Activated CD8-positive, alpha-beta T cell treated with anti-CD3 and anti-CD28 coated beads, Interleukin-2, amount 10 ng/mL, durations not matched to agents 7 days and 5 days (primary cell): ENCODE results near the gene TWF1. TPM values are rescaled to one million over a fixed set of nuclear protein-coding genes. Genes with fewer than 3 reads are reported as not detected.

Experiments used
- ATAC-seq: fragments of 150-1000 bp; cut with Tn5 transposase; one replicate; pipeline ENCODE4 v1.10.0; 2021; ENCODE audit warnings: moderate library complexity
- CTCF ChIA-PET: fragments of 350-600 bp; sonication (Branson Sonifier 250); formaldehyde crosslinking; loops from one replicate; lab custom pipeline; 2021; ENCODE audit warnings: antibody characterized with exemption; lab: Charles Lee
- POLR2A ChIA-PET: fragments of 350-600 bp; sonication (Branson Sonifier 250); formaldehyde crosslinking; loops from one replicate; lab custom pipeline; 2021; ENCODE audit warnings: antibody characterized with exemption; lab: Charles Lee
- DNase-seq: peaks from one replicate; pipeline ENCODE4 v3.0.0-alpha.2; 2020
- H3K27ac Mint-ChIP-seq: one replicate; pipeline ENCODE4 v1.8.0; 2021; ENCODE audit warnings: mild to moderate bottlenecking, mixed read lengths
- H3K27me3 Mint-ChIP-seq: one replicate; pipeline ENCODE4 v1.8.0; 2021; ENCODE audit warnings: low read depth, mixed read lengths
- H3K36me3 Mint-ChIP-seq: one replicate; pipeline ENCODE4 v1.8.0; 2021; ENCODE audit warnings: low read depth, mixed read lengths
- H3K4me1 Mint-ChIP-seq: one replicate; pipeline ENCODE4 v1.8.0; 2021; ENCODE audit warnings: low read depth, mixed read lengths
- H3K4me3 Mint-ChIP-seq: one replicate; pipeline ENCODE4 v1.8.0; 2021; ENCODE audit warnings: mild to moderate bottlenecking, mixed read lengths
- H3K9me3 Mint-ChIP-seq: one replicate; pipeline ENCODE4 v1.8.0; 2022; ENCODE audit warnings: mixed read lengths; ENCODE audit not compliant: insufficient read depth
- total RNA-seq, 2 experiments: library from RNA; stranded (reverse); gene quantifications; one replicate each; pipeline ENCODE4 v1.2.3, GENCODE V29; 2021

TWF1 gene
- total RNA-seq, 2 experiments from 2014 or later: 24.1 to 25.9 TPM

DNA sequence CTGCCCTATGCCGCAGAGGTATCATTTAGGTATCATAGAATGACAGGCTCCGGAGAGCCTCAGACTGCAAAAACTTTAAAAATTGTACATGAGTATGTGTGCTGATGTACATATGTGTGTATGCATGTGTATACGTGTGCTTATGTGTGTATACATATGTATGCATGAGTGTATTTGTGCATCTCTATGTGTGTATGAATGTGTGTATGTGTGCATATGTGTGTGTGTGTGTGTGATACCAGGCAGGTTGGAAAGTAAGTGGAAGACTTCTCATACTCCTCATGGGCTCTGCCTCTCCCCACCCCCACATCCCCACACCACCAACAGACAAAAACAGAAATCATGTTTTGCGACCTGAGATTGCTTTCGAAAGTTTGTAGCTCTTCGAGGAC, 29.1 kb upstream of the TWF1 start:
- Mint-ChIP-seq H3K9me3 (no peaks in the 10 kb centered on the region), H3K27me3 (peaks cover 41% of the 10 kb centered on the region), H3K27ac (peak overlapping the region; percentile 59), H3K4me3 (peak overlapping the region; percentile 74), H3K4me1 (peaks cover 22% of the 10 kb centered on the region), H3K36me3 (no peaks in the 10 kb centered on the region)
- DNase-seq (no peak), ATAC-seq (no peak)
- POLR2A ChIA-PET: interaction anchor here (0.7 to 1.9 kb wide), 3 partner anchors 23 to 30 kb away, joined by 3 to 6 read pairs (median 3); partner anchors contain the start of gene TWF1
- CTCF ChIA-PET: interaction anchor here (1.7 kb wide), 1 partner anchor 73 kb away, joined by 3 read pairs; no protein-coding TSS in a partner anchor

DNA sequence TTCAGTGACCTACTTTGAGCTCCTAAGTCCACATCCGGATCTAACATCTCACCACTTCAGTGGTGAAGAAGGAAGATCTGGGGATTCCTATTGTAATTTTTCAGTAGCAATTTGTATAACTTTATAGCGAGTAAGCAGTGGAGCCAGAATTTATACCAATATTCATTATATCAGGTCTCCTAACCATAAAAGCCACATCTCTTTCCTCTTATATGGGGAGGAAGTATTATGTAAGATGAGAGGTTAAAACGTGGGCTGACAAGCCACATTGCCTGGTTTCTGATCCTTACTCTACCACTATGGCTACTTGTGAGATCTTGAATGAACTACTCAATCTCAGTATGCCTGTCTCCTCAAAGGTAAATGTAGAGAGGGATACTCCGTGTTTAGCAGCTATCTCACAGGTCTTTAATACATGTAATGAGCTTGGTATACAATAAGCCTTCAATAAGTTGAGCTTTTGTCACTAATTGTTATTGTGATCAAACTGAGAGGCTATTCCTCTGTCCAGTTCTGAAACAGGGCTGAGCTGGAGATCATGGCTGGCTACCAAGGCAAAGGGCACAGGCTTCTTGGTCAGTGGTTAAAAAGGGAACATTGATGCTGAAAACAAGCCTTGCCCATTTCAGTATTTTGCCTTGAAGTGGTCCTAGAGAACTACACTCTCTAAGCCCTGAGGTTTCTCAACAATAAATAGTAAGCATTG, 26.5 kb upstream of the TWF1 start:
- no peaks in the 10 kb centered on the region for H3K36me3 Mint-ChIP-seq
- ATAC-seq (peak; percentile 21), DNase-seq (peak; percentile 26)
- no peaks in the 10 kb centered on the region for H3K9me3 Mint-ChIP-seq
- ChIA-PET CTCF (interaction anchor here (1.1 kb wide), 1 partner anchor 26 kb away, joined by 3 read pairs; no protein-coding TSS in a partner anchor), POLR2A (interaction anchor here (1.8 kb wide), 1 partner anchor 27 kb away, joined by 8 read pairs; the partner anchor contains the start of gene TWF1)
- peaks cover 22% of the 10 kb centered on the region for H3K4me1 Mint-ChIP-seq
- H3K27me3 Mint-ChIP-seq: peaks cover 47% of the 10 kb centered on the region
- no peak overlapping the region for H3K27ac Mint-ChIP-seq
- H3K4me3 Mint-ChIP-seq: no peak overlapping the region

DNA sequence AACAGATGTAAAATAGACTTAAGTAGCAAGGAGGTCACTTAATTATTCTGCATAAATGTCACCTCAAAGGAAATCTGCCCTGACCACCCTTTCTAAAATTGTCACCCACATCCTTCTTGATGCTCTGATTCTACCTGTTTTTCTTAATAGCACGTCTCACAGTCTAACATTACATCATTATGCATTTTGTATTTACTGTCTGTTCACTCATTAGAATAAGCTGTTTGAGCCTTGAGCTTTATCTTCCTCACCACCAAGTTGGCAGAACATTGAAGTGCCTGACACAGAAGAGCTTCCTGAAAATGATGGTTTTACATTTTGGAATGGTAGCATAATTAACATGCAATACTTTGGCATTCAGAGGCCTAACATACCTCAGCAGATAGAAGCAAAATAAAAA, 21.0 kb upstream of the TWF1 start:
- CTCF ChIA-PET: interaction anchor here (1.0 to 1.1 kb wide), 2 partner anchors 13 to 20 kb away, joined by 3 read pairs; no protein-coding TSS in a partner anchor
- ATAC-seq (no peak), DNase-seq (no peak)
- POLR2A ChIA-PET: interaction anchor here (1.0 kb wide), 1 partner anchor 20 kb away, joined by 4 read pairs; no protein-coding TSS in a partner anchor
- Mint-ChIP-seq H3K4me1 (peaks cover 9% of the 10 kb centered on the region), H3K36me3 (no peaks in the 10 kb centered on the region), H3K4me3 (no peak overlapping the region), H3K9me3 (no peaks in the 10 kb centered on the region), H3K27ac (no peak overlapping the region), H3K27me3 (peaks cover 33% of the 10 kb centered on the region)

DNA sequence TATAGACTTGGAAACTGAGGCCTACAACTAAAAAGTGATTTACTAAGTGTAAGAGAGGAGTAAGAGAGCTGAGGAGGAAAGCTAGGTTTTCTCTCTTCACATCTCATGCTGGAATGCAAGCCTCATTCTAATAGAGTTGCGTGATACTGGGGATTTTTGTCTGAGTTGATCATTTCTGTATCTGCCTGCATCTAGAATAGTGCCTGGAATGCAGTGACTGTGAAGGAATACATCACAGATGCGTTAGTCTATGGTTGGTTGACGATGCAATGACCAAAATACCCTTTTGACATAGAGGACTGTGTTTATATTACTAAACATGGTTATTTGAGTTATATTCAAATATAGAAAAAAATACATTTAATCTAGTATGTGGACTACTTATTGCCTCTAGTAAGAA, 20.6 kb upstream of the TWF1 start:
- Mint-ChIP-seq H3K27ac (no peak overlapping the region), H3K9me3 (no peaks in the 10 kb centered on the region), H3K4me3 (no peak overlapping the region), H3K4me1 (peaks cover 5% of the 10 kb centered on the region), H3K27me3 (peaks cover 32% of the 10 kb centered on the region), H3K36me3 (no peaks in the 10 kb centered on the region)
- POLR2A ChIA-PET: interaction anchor here (1.0 kb wide), 1 partner anchor 20 kb away, joined by 4 read pairs; no protein-coding TSS in a partner anchor
- CTCF ChIA-PET: interaction anchor here (1.0 to 1.3 kb wide), 2 partner anchors 10 to 13 kb away, joined by 3 read pairs; no protein-coding TSS in a partner anchor
- ATAC-seq (no peak), DNase-seq (no peak)

DNA sequence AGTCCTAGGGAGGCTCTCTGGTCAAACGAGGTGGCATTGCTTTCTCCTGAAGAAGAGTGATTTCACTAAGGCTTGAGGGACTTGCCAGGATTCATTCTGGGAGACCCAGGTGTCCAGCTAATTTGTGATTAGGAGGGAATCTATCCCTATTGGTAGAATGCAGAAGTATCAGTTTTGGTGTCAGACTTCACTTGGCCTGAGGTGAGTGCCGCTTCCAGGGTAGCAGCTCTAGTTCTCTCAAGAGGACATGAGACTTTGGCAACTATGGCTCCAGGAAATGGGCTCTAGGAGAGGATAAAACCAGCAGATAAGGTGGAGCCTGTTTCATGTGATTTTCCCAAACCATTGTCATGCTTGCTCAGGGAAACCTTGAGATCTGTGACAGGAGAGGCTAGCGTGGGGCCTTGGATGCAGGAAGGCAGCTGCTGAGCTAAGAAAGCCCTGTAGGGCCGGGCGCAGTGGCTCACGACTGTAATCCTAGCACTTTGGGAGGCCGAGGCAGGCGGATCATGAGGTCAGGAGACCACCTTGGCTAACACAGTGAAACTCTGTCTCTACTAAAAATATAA, 18.2 kb upstream of the TWF1 start:
- CTCF ChIA-PET: interaction anchor here (0.7 to 1.1 kb wide), 2 partner anchors 10 to 17 kb away, joined by 3 read pairs; no protein-coding TSS in a partner anchor
- Mint-ChIP-seq H3K4me1 (peaks cover 4% of the 10 kb centered on the region), H3K36me3 (no peaks in the 10 kb centered on the region), H3K4me3 (no peak overlapping the region), H3K27me3 (peaks cover 23% of the 10 kb centered on the region), H3K9me3 (no peaks in the 10 kb centered on the region), H3K27ac (no peak overlapping the region)
- ATAC-seq (no peak), DNase-seq (no peak)
- POLR2A ChIA-PET: interaction anchor here (1.3 kb wide), 1 partner anchor 18 kb away, joined by 9 read pairs; the partner anchor contains the start of gene TWF1

DNA sequence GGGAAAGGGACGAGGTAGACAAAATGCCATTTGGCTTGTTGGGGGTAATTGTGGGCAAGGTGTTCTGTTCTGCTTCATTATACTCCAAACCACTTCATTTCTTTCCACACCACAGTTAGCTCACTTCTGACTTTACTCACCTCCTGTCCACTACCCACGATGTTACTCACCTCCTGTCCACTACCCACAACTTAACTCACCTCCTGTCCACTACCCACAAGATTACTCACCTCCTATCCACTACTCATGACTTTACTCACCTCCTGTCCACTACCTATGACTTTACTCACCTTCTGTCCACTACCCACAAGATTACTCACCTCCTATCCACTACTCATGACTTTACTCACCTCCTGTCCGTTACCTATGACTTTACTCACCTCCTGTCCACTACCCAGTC, 10.1 kb upstream of the TWF1 start:
- Mint-ChIP-seq H3K27ac (no peak overlapping the region), H3K36me3 (no peaks in the 10 kb centered on the region), H3K4me1 (peaks cover 9% of the 10 kb centered on the region), H3K4me3 (no peak overlapping the region), H3K9me3 (no peaks in the 10 kb centered on the region), H3K27me3 (peaks cover 4% of the 10 kb centered on the region)
- ChIA-PET CTCF (interaction anchor here (2.4 kb wide), 1 partner anchor 10 kb away, joined by 7 read pairs; the partner anchor contains the start of gene TWF1), POLR2A (interaction anchor here (1.3 kb wide), 1 partner anchor 10 kb away, joined by 7 read pairs; the partner anchor contains the start of gene TWF1)
- DNase-seq (no peak), ATAC-seq (no peak)

DNA sequence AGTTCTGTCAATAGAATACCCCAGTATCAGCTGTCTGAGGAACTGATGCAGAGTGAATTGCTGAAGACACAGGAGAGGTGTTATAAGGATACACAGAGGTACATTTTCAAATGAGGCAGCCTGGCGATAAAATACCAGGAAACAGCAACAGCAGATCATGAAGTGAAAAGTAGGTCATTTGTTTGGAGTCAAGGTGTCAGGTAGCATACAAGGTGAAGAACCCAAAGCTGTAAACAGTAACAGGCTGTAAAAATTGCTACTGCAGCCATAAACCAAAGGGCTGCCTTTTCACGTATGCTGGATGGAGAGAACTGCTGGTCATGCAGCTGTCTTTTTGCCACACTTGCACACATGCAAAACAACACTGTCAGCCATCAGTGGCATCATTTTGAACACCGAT, 9.3 kb upstream of the TWF1 start:
- ChIA-PET CTCF (interaction anchor here (0.9 to 1.4 kb wide), 2 partner anchors 9 to 67 kb away, joined by 5 to 7 read pairs; partner anchors contain the start of gene TWF1), POLR2A (interaction anchor here (1.3 kb wide), 1 partner anchor 9 kb away, joined by 7 read pairs; the partner anchor contains the start of gene TWF1)
- Mint-ChIP-seq H3K27ac (no peak overlapping the region), H3K9me3 (no peaks in the 10 kb centered on the region), H3K27me3 (peaks cover 4% of the 10 kb centered on the region), H3K4me1 (peaks cover 12% of the 10 kb centered on the region), H3K4me3 (no peak overlapping the region), H3K36me3 (no peaks in the 10 kb centered on the region)
- ATAC-seq (no peak), DNase-seq (no peak)

DNA sequence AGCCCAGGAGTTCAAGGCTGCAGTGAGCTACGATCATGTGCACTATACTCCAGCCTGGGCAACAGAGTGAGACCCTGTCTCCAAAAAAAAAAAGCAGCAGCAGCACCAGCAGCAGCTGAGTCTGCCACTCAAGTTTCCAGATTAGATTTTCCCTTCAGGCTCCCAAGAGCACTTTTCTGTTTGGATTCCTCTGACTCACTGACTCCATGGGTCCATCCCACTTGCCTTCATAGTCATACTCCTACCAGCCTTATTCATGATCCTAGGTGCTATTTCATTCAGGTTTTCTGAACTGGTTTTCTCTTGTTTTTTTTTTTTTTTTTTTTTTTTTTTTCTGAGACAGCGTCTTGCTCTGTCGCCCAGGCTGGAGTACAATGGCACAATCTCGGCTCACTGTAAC, 6.8 kb upstream of the TWF1 start:
- H3K36me3 Mint-ChIP-seq: no peaks in the 10 kb centered on the region
- no peak overlapping the region for H3K4me3 Mint-ChIP-seq
- DNase-seq (no peak), ATAC-seq (no peak)
- H3K27me3 Mint-ChIP-seq: peaks cover 4% of the 10 kb centered on the region
- peaks cover 12% of the 10 kb centered on the region for H3K4me1 Mint-ChIP-seq
- POLR2A ChIA-PET: no interaction called here
- no peaks in the 10 kb centered on the region for H3K9me3 Mint-ChIP-seq
- H3K27ac Mint-ChIP-seq: no peak overlapping the region
- CTCF ChIA-PET: interaction anchor here (1.2 kb wide), 1 partner anchor 71 kb away, joined by 3 read pairs; no protein-coding TSS in a partner anchor

DNA sequence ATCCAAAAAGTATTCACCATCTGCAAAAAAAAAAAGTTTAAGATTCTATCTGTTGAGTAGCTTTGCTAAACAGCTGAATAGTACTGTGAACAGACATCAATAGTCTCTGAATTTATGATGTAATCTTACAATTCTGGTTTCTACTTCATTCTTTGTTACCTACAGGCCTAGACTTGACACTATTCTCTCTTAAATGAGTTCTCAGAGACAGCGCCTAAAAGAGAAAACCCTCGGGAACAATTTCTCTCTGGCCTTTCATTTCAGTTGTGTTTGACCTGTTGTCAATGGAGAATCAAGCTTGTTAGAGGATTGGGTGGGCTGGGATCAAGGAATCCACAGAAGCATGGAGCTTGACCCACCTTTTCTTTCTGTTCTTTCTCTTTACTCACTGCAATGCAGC, 5.9 kb upstream of the TWF1 start:
- ChIA-PET POLR2A (no interaction called here), CTCF (interaction anchor here (1.2 kb wide), 1 partner anchor 72 kb away, joined by 3 read pairs; no protein-coding TSS in a partner anchor)
- no peaks in the 10 kb centered on the region for H3K36me3 Mint-ChIP-seq
- peaks cover 18% of the 10 kb centered on the region for H3K4me1 Mint-ChIP-seq
- H3K27me3 Mint-ChIP-seq: peaks cover 4% of the 10 kb centered on the region
- ATAC-seq (no peak), DNase-seq (no peak)
- H3K27ac Mint-ChIP-seq: no peak overlapping the region
- no peaks in the 10 kb centered on the region for H3K9me3 Mint-ChIP-seq
- no peak overlapping the region for H3K4me3 Mint-ChIP-seq

DNA sequence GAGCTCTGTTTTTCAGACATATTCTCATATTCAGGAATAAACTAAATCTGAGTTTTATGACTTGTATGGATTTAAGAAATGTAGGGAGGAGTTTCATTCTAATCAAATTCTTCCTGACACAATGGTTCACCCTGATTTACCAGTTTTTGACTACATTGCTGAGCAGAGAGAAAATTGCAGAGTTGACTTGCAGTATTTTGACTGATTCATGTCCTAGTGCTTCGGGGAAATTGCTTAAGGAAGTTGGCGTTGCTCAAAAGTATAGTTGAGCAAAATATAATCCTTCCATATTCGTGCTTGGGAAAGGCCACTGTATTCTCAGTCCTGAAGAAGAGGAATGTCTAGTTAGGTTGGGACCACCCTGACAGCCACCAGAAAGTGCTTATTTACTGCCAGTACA, 1.3 kb upstream of the TWF1 start:
- peaks cover 11% of the 10 kb centered on the region for H3K36me3 Mint-ChIP-seq
- POLR2A ChIA-PET: interaction anchor here (0.8 to 3.9 kb wide), 8 partner anchors 8 to 50 kb away, joined by 3 to 42 read pairs (median 4); partner anchors contain the start of genes IRAK4, PUS7L and TMEM117

DNA sequence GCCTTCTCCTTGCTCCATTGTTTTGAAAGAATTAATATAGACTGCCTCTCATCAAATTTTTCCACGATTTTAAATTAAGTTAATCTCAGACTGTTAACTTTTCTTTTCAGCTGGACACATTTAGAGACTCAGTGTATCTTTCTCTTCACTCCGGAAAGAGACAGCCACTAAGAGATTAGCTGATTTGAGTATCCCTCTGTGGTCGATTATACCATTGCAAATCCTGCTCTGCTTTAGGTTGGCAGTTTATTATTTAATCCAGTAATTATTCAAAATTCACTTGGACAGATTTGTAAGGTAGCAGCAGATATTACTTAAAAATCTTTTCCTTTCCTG, 588 bp upstream of the TWF1 start:
- peak overlapping the region; percentile 100 for H3K27ac Mint-ChIP-seq
- CTCF ChIA-PET: interaction anchor here (0.6 to 3.7 kb wide), 9 partner anchors 9 to 75 kb away, joined by 3 to 28 read pairs (median 3); partner anchors contain the start of genes IRAK4 and PUS7L
- H3K36me3 Mint-ChIP-seq: peaks cover 15% of the 10 kb centered on the region
- no peaks in the 10 kb centered on the region for H3K27me3 Mint-ChIP-seq
- ATAC-seq: no peak
- no peak for DNase-seq
- no peaks in the 10 kb centered on the region for H3K9me3 Mint-ChIP-seq
- peak overlapping the region; percentile 98 for H3K4me3 Mint-ChIP-seq
- POLR2A ChIA-PET: interaction anchor here (0.9 to 3.9 kb wide), 17 partner anchors 9 to 75 kb away, joined by 3 to 42 read pairs (median 7); partner anchors contain the start of genes IRAK4, PUS7L and TMEM117
- H3K4me1 Mint-ChIP-seq: peaks cover 40% of the 10 kb centered on the region

More for the DNA sequence above, 1.3 kb upstream of the TWF1 start:
- H3K9me3 Mint-ChIP-seq: no peaks in the 10 kb centered on the region
- no peaks in the 10 kb centered on the region for H3K27me3 Mint-ChIP-seq
- no peak for ATAC-seq
- DNase-seq: no peak
- peak overlapping the region; percentile 100 for H3K27ac Mint-ChIP-seq
- H3K4me3 Mint-ChIP-seq: peak overlapping the region; percentile 98
- CTCF ChIA-PET: interaction anchor here (0.8 to 3.7 kb wide), 8 partner anchors 9 to 74 kb away, joined by 3 to 28 read pairs (median 4); partner anchors contain the start of genes IRAK4 and PUS7L
- peaks cover 36% of the 10 kb centered on the region for H3K4me1 Mint-ChIP-seq
